Gastrocnemius medialis (tissue), 4 donors: Measurements from ENCODE around the gene ITPR3. TPM values are rescaled to one million over a fixed set of nuclear protein-coding genes. Genes with fewer than 3 reads are reported as not detected.

Source experiments
- ATAC-seq, 2 donors: fragments of 150-250 bp; one replicate each; pipeline ENCODE4 v1.9.1; 2016
- DNase-seq, 2 donors: peaks; one replicate each; pipeline ENCODE4 v3.0.0-alpha.2; 2019
- H3K27ac ChIP-seq, 4 donors: fragments of 200-600 bp; sonication (generic); 1 replicate in 1 of 4; 2 replicates in 3 of 4; pipeline ENCODE4 v1.5.1; 2016 to 2018; ENCODE audit warnings: mild to moderate bottlenecking in 2 of 4, moderate library complexity in 1 of 4
- H3K27me3 ChIP-seq, 3 donors: fragments of 200-600 bp; sonication (generic) in 2 of 3; 1 replicate in 1 of 3; 2 replicates in 2 of 3; pipeline versions ENCODE4 v1.5.1 to v1.6.0; 2016 to 2019; ENCODE audit warnings: mild to moderate bottlenecking in 1 of 3, moderate library complexity in 1 of 3
- H3K36me3 ChIP-seq, 2 donors: fragments of 200-600 bp; sonication (generic) in 1 of 2; one replicate each; pipeline ENCODE4 v1.5.1; 2017 to 2018
- H3K4me1 ChIP-seq, 2 donors: fragments of 200-600 bp; sonication (generic) in 1 of 2; one replicate each; pipeline ENCODE4 v1.5.1; 2016 to 2017; ENCODE audit warnings: mild to moderate bottlenecking in 2 of 2
- H3K4me3 ChIP-seq, 4 donors: fragments of 200-600 bp; sonication (generic) in 3 of 4; 1 replicate in 1 of 4; 2 replicates in 3 of 4; pipeline ENCODE4 v1.5.1; 2016 to 2019; ENCODE audit warnings: mild to moderate bottlenecking in 2 of 4
- H3K9me3 ChIP-seq, 3 donors: fragments of 200-600 bp; sonication (generic) in 2 of 3; 1 replicate in 1 of 3; 2 replicates in 2 of 3; pipeline ENCODE4 v1.5.1; 2016 to 2019
- POLR2A ChIP-seq, 2 donors: fragments of 450-650 bp; IDR thresholded peaks; one replicate each; pipeline ENCODE4 v1.6.1; 2017; ENCODE audit warnings: antibody characterized with exemption in 2 of 2, mild to moderate bottlenecking in 2 of 2, moderate library complexity in 2 of 2
- in situ Hi-C, 4 donors: fragments of 200-750 bp; cut with MboI; loops; one replicate each; pipeline versions ENCODE4 v1.15.0 to v1.8.0; 2017; ENCODE audit warnings: low sequenced_read_pairs in 4 of 4
- intact Hi-C: fragments of 100-400 bp; cut with DNase I; formaldehyde crosslinking; loops from one replicate; pipeline ENCODE4 v1.15.1; 2023; ENCODE audit warnings: low total_unique reads
- total RNA-seq, 4 donors: library from RNA; depleted of rRNA; stranded (reverse); fragments of >200 nt; gene quantifications; one replicate each; pipeline versions ENCODE4 v1.1.0 to v1.2.3, GENCODE V29; 2016
- TF ChIP-seq, protein P1 (sequence below), 5 experiments: fragments of 450-650 bp in 3 of 5; fragments of 200-600 bp in 2 of 5; sonication (generic) in 2 of 5; IDR thresholded peaks in 4 of 5; conservative IDR thresholded peaks in 1 of 5; 1 replicate in 4 of 5; 2 replicates in 1 of 5; pipeline ENCODE4 v1.5.1; 2016 to 2019; ENCODE audit warnings: antibody characterized with exemption in 5 of 5, mild to moderate bottlenecking in 3 of 5, moderate library complexity in 3 of 5

The ITPR3 gene
- total RNA-seq, 4 donors from 2014 or later: 1.9 to 6.8 (median 4.2) TPM

DNA sequence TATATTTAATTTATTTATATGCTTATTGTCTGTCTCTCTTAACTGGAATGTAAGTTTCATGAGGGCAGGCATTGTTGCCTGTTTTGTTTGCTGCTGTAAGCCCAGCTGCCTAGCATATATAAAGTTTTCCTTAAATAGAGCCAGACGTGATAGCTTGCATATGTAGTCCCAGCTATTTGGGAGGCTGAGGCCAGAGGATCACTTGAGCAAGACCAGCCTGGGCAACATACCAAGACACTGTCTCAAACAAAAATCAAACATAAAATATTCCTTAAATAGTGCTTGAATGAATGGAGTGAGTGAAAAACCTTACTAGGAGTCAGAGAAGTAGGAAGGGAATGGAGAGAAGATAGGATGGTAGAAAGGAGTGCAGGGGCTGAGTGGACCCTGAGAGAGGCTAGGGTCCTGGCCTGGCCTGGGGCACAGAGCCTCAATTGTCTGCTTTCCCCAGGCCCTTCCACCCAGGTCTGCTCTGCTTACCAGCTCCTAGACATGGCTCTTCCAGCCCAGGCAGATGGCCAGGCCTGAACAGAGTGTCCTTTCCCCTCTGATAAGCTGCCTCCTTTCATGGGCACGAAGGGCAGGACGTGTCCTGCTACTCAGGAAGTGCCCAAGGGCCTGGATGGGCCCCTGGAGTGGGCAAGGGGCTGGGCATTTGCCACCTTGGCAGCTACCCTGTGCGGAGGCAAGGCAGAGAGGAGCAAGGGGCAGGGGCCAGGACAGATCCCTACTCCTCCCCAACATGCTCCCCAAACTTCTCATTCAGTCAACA is 23.4 kb upstream of the ITPR3 start:
- H3K27me3 ChIP-seq: no peaks in the 10 kb centered on the region
- ATAC-seq (peak in 1 of 2 donors; percentile 35), DNase-seq (no peak)
- H3K9me3 ChIP-seq: no peaks in the 10 kb centered on the region
- H3K4me3 ChIP-seq: no peak overlapping the region
- intact Hi-C loops: no loop called here
- H3K4me1 ChIP-seq: peaks cover 0 to 22% of the 10 kb centered on the region in 2 donors
- H3K36me3 ChIP-seq: no peaks in the 10 kb centered on the region
- peak overlapping the region in 1 of 4 donors; percentile 68 for H3K27ac ChIP-seq
- in situ Hi-C loops: no loop called here
- TF ChIP-seq, protein P1, sequence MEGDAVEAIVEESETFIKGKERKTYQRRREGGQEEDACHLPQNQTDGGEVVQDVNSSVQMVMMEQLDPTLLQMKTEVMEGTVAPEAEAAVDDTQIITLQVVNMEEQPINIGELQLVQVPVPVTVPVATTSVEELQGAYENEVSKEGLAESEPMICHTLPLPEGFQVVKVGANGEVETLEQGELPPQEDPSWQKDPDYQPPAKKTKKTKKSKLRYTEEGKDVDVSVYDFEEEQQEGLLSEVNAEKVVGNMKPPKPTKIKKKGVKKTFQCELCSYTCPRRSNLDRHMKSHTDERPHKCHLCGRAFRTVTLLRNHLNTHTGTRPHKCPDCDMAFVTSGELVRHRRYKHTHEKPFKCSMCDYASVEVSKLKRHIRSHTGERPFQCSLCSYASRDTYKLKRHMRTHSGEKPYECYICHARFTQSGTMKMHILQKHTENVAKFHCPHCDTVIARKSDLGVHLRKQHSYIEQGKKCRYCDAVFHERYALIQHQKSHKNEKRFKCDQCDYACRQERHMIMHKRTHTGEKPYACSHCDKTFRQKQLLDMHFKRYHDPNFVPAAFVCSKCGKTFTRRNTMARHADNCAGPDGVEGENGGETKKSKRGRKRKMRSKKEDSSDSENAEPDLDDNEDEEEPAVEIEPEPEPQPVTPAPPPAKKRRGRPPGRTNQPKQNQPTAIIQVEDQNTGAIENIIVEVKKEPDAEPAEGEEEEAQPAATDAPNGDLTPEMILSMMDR (IDR thresholded peaks at IDR 0.05 in 4 of 5, conservative IDR thresholded peaks at IDR 0.05 in 1 of 5): no peak
- no peak for TF ChIP-seq POLR2A (IDR thresholded peaks at IDR 0.05)

DNA sequence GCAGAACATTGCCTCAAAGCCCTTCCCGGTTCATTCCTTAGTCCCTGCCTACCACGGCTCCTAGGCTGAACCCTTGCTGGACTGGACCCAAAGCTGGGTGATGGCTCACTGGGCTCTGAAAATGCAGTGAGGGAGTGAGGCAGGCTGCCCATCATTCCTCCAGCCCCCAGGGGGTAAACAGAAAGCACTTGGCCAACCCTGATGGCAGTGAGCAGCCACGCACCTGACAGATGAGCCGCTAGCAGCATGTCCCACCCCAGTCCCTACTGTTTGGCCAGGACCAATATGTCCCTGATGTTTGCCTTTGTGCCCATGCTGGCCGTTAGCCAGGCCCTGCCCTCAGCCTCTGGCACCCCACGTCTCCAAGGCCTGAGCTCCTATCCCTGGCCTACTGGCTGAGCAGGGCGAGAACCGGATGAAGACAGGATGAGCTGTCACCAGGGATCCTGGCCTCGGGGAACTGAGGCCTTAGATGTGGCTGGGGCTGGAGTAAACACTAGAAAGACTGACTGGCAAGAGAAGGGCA is 21.6 kb upstream of the ITPR3 start:
- in situ Hi-C loops: no loop called here
- peak; percentile 21 to 38 for ATAC-seq

DNA sequence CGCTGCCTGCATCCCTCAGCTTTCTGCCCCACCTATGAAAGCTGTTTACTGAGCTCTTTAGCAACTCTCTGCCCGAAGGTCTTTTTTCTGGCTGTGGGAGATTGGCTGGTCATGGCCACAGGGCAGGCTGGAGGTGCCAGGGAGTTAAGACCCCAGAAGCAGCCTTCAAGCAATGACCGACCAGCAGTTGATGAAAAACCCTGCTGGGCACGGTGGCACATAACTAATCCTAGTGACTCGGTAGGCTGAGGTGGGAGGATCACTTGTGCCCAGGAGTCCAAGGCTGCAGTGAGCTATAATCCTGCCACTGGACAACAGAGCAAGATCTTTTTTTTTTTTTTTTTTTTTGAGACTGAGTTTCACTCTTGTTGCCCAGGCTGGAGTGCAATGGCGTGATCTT is 20.4 kb upstream of the ITPR3 start:
- no peak for DNase-seq
- H3K36me3 ChIP-seq: no peaks in the 10 kb centered on the region
- no peaks in the 10 kb centered on the region for H3K27me3 ChIP-seq
- H3K4me1 ChIP-seq: peaks cover 0 to 22% of the 10 kb centered on the region in 2 donors
- H3K4me3 ChIP-seq: no peak overlapping the region
- ATAC-seq: no peak
- intact Hi-C loops: no loop called here
- no peaks in the 10 kb centered on the region for H3K9me3 ChIP-seq
- H3K27ac ChIP-seq: no peak overlapping the region
- in situ Hi-C loops: no loop called here
- TF ChIP-seq POLR2A (IDR thresholded peaks at IDR 0.05): no peak
- TF ChIP-seq, protein P1 (IDR thresholded peaks at IDR 0.05 in 4 of 5, conservative IDR thresholded peaks at IDR 0.05 in 1 of 5): no peak

More for the DNA sequence above, 21.6 kb upstream of the ITPR3 start:
- TF ChIP-seq POLR2A (IDR thresholded peaks at IDR 0.05): no peak
- TF ChIP-seq, protein P1 (IDR thresholded peaks at IDR 0.05 in 4 of 5, conservative IDR thresholded peaks at IDR 0.05 in 1 of 5): no peak
- Histone ChIP-seq H3K36me3 (no peaks in the 10 kb centered on the region), H3K4me1 (peaks cover 0 to 22% of the 10 kb centered on the region in 2 donors), H3K27me3 (no peaks in the 10 kb centered on the region), H3K4me3 (no peak overlapping the region), H3K9me3 (no peaks in the 10 kb centered on the region), H3K27ac (peak overlapping the region in 1 of 4 donors; percentile 65)
- intact Hi-C loops: no loop called here
- no peak for DNase-seq

DNA sequence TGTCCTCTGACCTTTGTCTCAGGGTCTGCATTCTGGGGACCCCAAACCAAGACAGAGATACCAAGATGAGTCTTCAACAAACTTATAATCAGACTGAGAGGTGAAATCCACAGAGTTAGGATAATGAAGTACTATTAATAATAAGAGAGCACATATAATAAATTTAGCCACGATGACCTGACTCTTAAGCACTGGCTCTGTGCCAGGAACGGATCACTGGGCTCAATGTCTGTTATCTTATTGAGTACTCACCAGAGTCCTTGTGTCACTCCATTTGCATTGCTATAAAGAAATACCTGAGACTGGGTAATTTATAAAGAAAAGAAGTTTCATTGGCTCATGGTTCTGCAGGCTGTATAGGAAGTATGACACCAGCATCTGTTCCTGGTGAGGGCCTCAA is 18.9 kb upstream of the ITPR3 start:
- Histone ChIP-seq H3K9me3 (no peaks in the 10 kb centered on the region), H3K36me3 (no peaks in the 10 kb centered on the region), H3K4me3 (no peak overlapping the region), H3K27me3 (no peaks in the 10 kb centered on the region), H3K27ac (peak overlapping the region in 1 of 4 donors; percentile 44), H3K4me1 (peaks cover 0 to 22% of the 10 kb centered on the region in 2 donors)
- TF ChIP-seq, protein P1 (IDR thresholded peaks at IDR 0.05 in 4 of 5, conservative IDR thresholded peaks at IDR 0.05 in 1 of 5): no peak
- TF ChIP-seq POLR2A (IDR thresholded peaks at IDR 0.05): no peak
- peak in 1 of 2 donors; percentile 33 for ATAC-seq
- DNase-seq: no peak
- in situ Hi-C loops (no loop called here), intact Hi-C loops (no loop called here)
